ENCODE data around the gene DOCK9. TPM values are rescaled to one million over a fixed set of nuclear protein-coding genes. Genes with fewer than 3 reads are reported as not detected.

The DOCK9 gene
- total and polyA plus RNA-seq, 2 donors (not counting 1 experiment from before 2014, with no cell fraction given), result 18.2 TPM

- Histone ChIP-seq H2AFZ (ENCODE audit: low read length) (no peak overlapping the region), H3K9me3 (ENCODE audit: control insufficient read depth, insufficient read depth, low read depth, low read length) (no peaks in the 10 kb centered on the region), H3K27ac (ENCODE audit: insufficient read depth, low read length) (no peak overlapping the region), H4K20me1 (ENCODE audit: control insufficient read depth, extremely low read depth, insufficient read depth, low read length) (no peaks in the 10 kb centered on the region), H3K4me3 (replicated peaks in 1 of 4; ENCODE audit: control extremely low read depth in 1 of 4, insufficient read depth in 1 of 4, low read depth in 3 of 4, low read length in 4 of 4) (no peak overlapping the region), H3K9ac (ENCODE audit: insufficient read depth, low read length) (no peak overlapping the region), H3K79me2 (ENCODE audit: control insufficient read depth, insufficient read depth, low read length) (no peaks in the 10 kb centered on the region), H3K4me2 (ENCODE audit: extremely low read depth, insufficient read depth, low read length) (no peak overlapping the region), H3K36me3 (ENCODE audit: control insufficient read depth, insufficient read depth, low read length) (no peaks in the 10 kb centered on the region), H3K27me3 (ENCODE audit: control insufficient read depth, insufficient read depth, low read length) (no peaks in the 10 kb centered on the region), H3K4me1 (ENCODE audit: control insufficient read depth, extremely low read depth, insufficient read depth, low read length) (no peaks in the 10 kb centered on the region)
- DNase-seq (ENCODE audit: low read depth in 2 of 2), result no peak
- TF ChIP-seq CTCF (conservative IDR thresholded peaks at IDR 0.05 in 1 of 2, IDR thresholded peaks at IDR 0.05 in 1 of 2; ENCODE audit: low read depth in 1 of 2, low read length in 2 of 2) (no peak), EZH2 (IDR thresholded peaks at IDR 0.05; ENCODE audit: low read length, missing control alignments) (no peak)
These were observed 3.7 kb upstream of the DOCK9 start for GRCh38 chr13:98981369-98982080.

- no peaks in the 10 kb centered on the region for H3K4me1 ChIP-seq (ENCODE audit: control insufficient read depth, extremely low read depth, insufficient read depth, low read length)
- DNase-seq (ENCODE audit: low read depth in 2 of 2), result no peak
- no peaks in the 10 kb centered on the region for H4K20me1 ChIP-seq (ENCODE audit: control insufficient read depth, extremely low read depth, insufficient read depth, low read length)
- H3K27me3 ChIP-seq (ENCODE audit: control insufficient read depth, insufficient read depth, low read length), result no peaks in the 10 kb centered on the region
- H3K9ac ChIP-seq (ENCODE audit: insufficient read depth, low read length), result no peak overlapping the region
- H2AFZ ChIP-seq (ENCODE audit: low read length), result no peak overlapping the region
- no peak overlapping the region for H3K4me3 ChIP-seq (replicated peaks in 1 of 4; ENCODE audit: control extremely low read depth in 1 of 4, insufficient read depth in 1 of 4, low read depth in 3 of 4, low read length in 4 of 4)
- H3K4me2 ChIP-seq (ENCODE audit: extremely low read depth, insufficient read depth, low read length), result no peak overlapping the region
- no peaks in the 10 kb centered on the region for H3K79me2 ChIP-seq (ENCODE audit: control insufficient read depth, insufficient read depth, low read length)
- H3K9me3 ChIP-seq (ENCODE audit: control insufficient read depth, insufficient read depth, low read depth, low read length), result no peaks in the 10 kb centered on the region
- H3K36me3 ChIP-seq (ENCODE audit: control insufficient read depth, insufficient read depth, low read length), result no peaks in the 10 kb centered on the region
- H3K27ac ChIP-seq (ENCODE audit: insufficient read depth, low read length), result no peak overlapping the region
- no peak for TF ChIP-seq CTCF (conservative IDR thresholded peaks at IDR 0.05 in 1 of 2, IDR thresholded peaks at IDR 0.05 in 1 of 2; ENCODE audit: low read depth in 1 of 2, low read length in 2 of 2)
- no peak for TF ChIP-seq EZH2 (IDR thresholded peaks at IDR 0.05; ENCODE audit: low read length, missing control alignments)
These were observed 1.3 kb upstream of the DOCK9 start for GRCh38 chr13:98979012-98979660.

- no peaks in the 10 kb centered on the region for H3K36me3 ChIP-seq (ENCODE audit: control insufficient read depth, insufficient read depth, low read length)
- H2AFZ ChIP-seq (ENCODE audit: low read length), result no peak overlapping the region
- H3K27me3 ChIP-seq (ENCODE audit: control insufficient read depth, insufficient read depth, low read length), result no peaks in the 10 kb centered on the region
- no peaks in the 10 kb centered on the region for H3K79me2 ChIP-seq (ENCODE audit: control insufficient read depth, insufficient read depth, low read length)
- peak overlapping the region; percentile 29 to 70 (median 46) for H3K4me3 ChIP-seq (replicated peaks in 1 of 4; ENCODE audit: control extremely low read depth in 1 of 4, insufficient read depth in 1 of 4, low read depth in 3 of 4, low read length in 4 of 4)
- H3K4me1 ChIP-seq (ENCODE audit: control insufficient read depth, extremely low read depth, insufficient read depth, low read length), result no peaks in the 10 kb centered on the region
- H4K20me1 ChIP-seq (ENCODE audit: control insufficient read depth, extremely low read depth, insufficient read depth, low read length), result no peaks in the 10 kb centered on the region
- H3K4me2 ChIP-seq (ENCODE audit: extremely low read depth, insufficient read depth, low read length), result peak overlapping the region; percentile 93
- H3K9me3 ChIP-seq (ENCODE audit: control insufficient read depth, insufficient read depth, low read depth, low read length), result no peaks in the 10 kb centered on the region
- H3K27ac ChIP-seq (ENCODE audit: insufficient read depth, low read length), result peak overlapping the region; percentile 8
- no peak overlapping the region for H3K9ac ChIP-seq (ENCODE audit: insufficient read depth, low read length)
- TF ChIP-seq CTCF (conservative IDR thresholded peaks at IDR 0.05 in 1 of 2, IDR thresholded peaks at IDR 0.05 in 1 of 2; ENCODE audit: low read depth in 1 of 2, low read length in 2 of 2) (no peak), EZH2 (IDR thresholded peaks at IDR 0.05; ENCODE audit: low read length, missing control alignments) (no peak)
- peak; percentile 72 to 97 for DNase-seq (ENCODE audit: low read depth in 2 of 2)
These were observed 416 bp upstream of the DOCK9 start for GRCh38 chr13:98978280-98978679.
